Osteoblast (primary cell): ENCODE results near the gene CHRNB1. TPM values are rescaled to one million over a fixed set of nuclear protein-coding genes. Genes with fewer than 3 reads are reported as not detected.

ENCODE experiments used
- DNase-seq: peaks from one replicate; pipeline ENCODE4 v3.0.0; 2011; ENCODE audit warnings: low spot score, mixed read lengths; ENCODE audit not compliant: insufficient read length; ENCODE audit errors: missing footprints
- H2AFZ ChIP-seq: 2 replicates; pipeline ENCODE4 v1.6.0; 2011; ENCODE audit warnings: mild to moderate bottlenecking, low read length
- H3K27ac ChIP-seq: 2 replicates; pipeline ENCODE4 v1.5.1; 2011; ENCODE audit warnings: mild to moderate bottlenecking, low read depth, low read length, moderate library complexity
- H3K27me3 ChIP-seq: 2 replicates; pipeline ENCODE4 v1.6.0; 2012; ENCODE audit warnings: mild to moderate bottlenecking, control low read depth, inconsistent platforms, low read length, moderate library complexity; ENCODE audit not compliant: insufficient read depth
- H3K36me3 ChIP-seq: 2 replicates; pipeline ENCODE4 v1.5.1; 2011; ENCODE audit warnings: mild to moderate bottlenecking, low read length, control low read depth, moderate library complexity; ENCODE audit not compliant: insufficient read depth
- H3K4me1 ChIP-seq: 2 replicates; pipeline ENCODE4 v1.5.1; 2011; ENCODE audit warnings: mild to moderate bottlenecking, low read length, control low read depth, moderate library complexity; ENCODE audit not compliant: insufficient read depth
- H3K4me2 ChIP-seq: 2 replicates; pipeline ENCODE4 v1.6.0; 2011; ENCODE audit warnings: mild to moderate bottlenecking, low read length; ENCODE audit not compliant: insufficient read depth
- H3K4me3 ChIP-seq: fragments of 200-600 bp; sonication (generic); 3 replicates; pipeline ENCODE4 v1.5.1; 2012; ENCODE audit warnings: mild to moderate bottlenecking, low read length, inconsistent platforms; ENCODE audit not compliant: insufficient read depth
- H3K79me2 ChIP-seq: 2 replicates; pipeline ENCODE4 v1.6.0; 2012; ENCODE audit warnings: mild to moderate bottlenecking, low read length, control low read depth, inconsistent platforms; ENCODE audit not compliant: insufficient read depth
- H3K9me3 ChIP-seq: 2 replicates; pipeline ENCODE4 v1.5.1; 2011; ENCODE audit warnings: low read depth, low read length, control low read depth
- H4K20me1 ChIP-seq: 2 replicates; pipeline ENCODE4 v1.6.0; 2012; ENCODE audit warnings: mild to moderate bottlenecking, low read length, control low read depth; ENCODE audit not compliant: insufficient read depth
- total RNA-seq: library from RNA; depleted of rRNA; stranded (reverse); fragments of >200 nt; gene quantifications from 2 replicates; pipeline ENCODE4 v1.2.3, GENCODE V29; 2012
- TF ChIP-seq, protein P1 (sequence below): IDR thresholded peaks from 2 replicates; pipeline ENCODE4 v1.5.1; 2011; ENCODE audit warnings: mild to moderate bottlenecking, low read depth, low read length, moderate library complexity; ENCODE audit errors: extremely low read depth

The CHRNB1 gene
- total RNA-seq, 1 donor = 5.4 TPM

GRCh38 chr17:7410634-7411426 is 34.0 kb upstream of the CHRNB1 start:
- Histone ChIP-seq H3K79me2 (no peaks in the 10 kb centered on the region), H3K36me3 (peaks cover 33% of the 10 kb centered on the region), H3K9me3 (no peaks in the 10 kb centered on the region), H3K4me1 (peaks cover 5% of the 10 kb centered on the region), H3K4me2 (no peak overlapping the region), H3K27ac (no peak overlapping the region), H3K4me3 (no peak overlapping the region), H2AFZ (no peak overlapping the region), H3K27me3 (no peaks in the 10 kb centered on the region), H4K20me1 (peaks cover 6% of the 10 kb centered on the region)
- DNase-seq = no peak
- TF ChIP-seq, protein P1, sequence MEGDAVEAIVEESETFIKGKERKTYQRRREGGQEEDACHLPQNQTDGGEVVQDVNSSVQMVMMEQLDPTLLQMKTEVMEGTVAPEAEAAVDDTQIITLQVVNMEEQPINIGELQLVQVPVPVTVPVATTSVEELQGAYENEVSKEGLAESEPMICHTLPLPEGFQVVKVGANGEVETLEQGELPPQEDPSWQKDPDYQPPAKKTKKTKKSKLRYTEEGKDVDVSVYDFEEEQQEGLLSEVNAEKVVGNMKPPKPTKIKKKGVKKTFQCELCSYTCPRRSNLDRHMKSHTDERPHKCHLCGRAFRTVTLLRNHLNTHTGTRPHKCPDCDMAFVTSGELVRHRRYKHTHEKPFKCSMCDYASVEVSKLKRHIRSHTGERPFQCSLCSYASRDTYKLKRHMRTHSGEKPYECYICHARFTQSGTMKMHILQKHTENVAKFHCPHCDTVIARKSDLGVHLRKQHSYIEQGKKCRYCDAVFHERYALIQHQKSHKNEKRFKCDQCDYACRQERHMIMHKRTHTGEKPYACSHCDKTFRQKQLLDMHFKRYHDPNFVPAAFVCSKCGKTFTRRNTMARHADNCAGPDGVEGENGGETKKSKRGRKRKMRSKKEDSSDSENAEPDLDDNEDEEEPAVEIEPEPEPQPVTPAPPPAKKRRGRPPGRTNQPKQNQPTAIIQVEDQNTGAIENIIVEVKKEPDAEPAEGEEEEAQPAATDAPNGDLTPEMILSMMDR = no peak

DNA sequence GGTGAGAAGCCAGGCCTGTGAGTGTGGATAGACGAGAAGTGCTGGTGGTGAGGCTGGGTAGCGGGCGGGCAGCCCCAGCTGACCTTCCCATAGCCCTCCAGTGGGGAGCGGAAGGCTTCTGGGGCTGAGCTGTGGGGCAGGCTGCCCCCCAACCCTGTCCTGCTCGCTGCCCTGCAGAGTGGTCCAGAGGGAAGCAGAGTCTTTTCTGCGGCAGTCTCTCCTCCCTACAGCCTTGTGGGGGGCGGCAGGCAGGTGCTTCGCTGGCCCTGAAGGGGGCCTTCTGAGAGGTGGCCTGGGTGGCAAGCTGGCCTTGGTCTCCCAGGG is 33.5 kb upstream of the CHRNB1 start:
- Histone ChIP-seq H3K4me2 (no peak overlapping the region), H2AFZ (no peak overlapping the region), H4K20me1 (peaks cover 6% of the 10 kb centered on the region), H3K27me3 (no peaks in the 10 kb centered on the region), H3K79me2 (no peaks in the 10 kb centered on the region), H3K36me3 (peaks cover 33% of the 10 kb centered on the region), H3K4me3 (no peak overlapping the region), H3K27ac (no peak overlapping the region), H3K4me1 (no peaks in the 10 kb centered on the region), H3K9me3 (no peaks in the 10 kb centered on the region)
- TF ChIP-seq, protein P1 = no peak
- no peak for DNase-seq

DNA sequence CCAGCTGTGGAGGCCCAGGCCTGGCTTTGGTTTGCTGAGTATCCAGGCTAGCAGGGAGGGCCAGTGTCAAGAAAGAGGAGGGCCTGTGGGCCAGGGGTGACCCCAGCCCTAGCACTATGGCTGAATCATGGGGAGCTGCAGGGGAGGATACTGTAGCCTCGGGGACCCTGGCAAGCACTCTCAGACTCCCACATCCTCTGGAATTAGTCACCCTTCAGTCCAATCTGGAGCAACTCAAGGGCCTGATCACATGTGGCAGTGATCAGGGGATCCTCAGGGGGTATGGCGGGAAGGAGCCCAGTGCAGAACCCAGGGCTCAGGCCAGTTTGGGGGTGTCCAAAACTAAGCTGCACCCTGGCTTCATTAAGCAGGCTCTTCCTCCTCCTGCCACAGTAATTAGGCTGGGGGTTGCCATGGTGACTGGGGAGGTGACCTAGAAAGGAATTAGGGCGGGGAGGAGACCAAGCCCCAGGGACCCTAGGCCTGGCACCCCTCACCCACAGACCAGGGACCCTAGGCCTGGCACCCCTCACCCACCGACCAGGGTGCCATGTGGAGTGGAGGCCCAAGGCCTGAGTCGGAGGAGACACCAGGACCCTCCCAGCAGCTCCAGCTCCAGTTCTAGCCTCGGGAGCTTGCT is 31.4 kb upstream of the CHRNB1 start:
- Histone ChIP-seq H3K79me2 (no peaks in the 10 kb centered on the region), H3K9me3 (no peaks in the 10 kb centered on the region), H3K36me3 (peaks cover 33% of the 10 kb centered on the region), H4K20me1 (no peaks in the 10 kb centered on the region), H3K27ac (no peak overlapping the region), H3K4me1 (no peaks in the 10 kb centered on the region), H3K4me3 (no peak overlapping the region), H3K27me3 (no peaks in the 10 kb centered on the region), H2AFZ (no peak overlapping the region), H3K4me2 (no peak overlapping the region)
- TF ChIP-seq, protein P1 = no peak
- DNase-seq = peak; percentile 99

- Histone ChIP-seq H3K9me3 (no peaks in the 10 kb centered on the region), H3K36me3 (peaks cover 20% of the 10 kb centered on the region), H3K4me1 (no peaks in the 10 kb centered on the region), H2AFZ (no peak overlapping the region), H4K20me1 (no peaks in the 10 kb centered on the region), H3K79me2 (no peaks in the 10 kb centered on the region), H3K27me3 (no peaks in the 10 kb centered on the region), H3K27ac (no peak overlapping the region), H3K4me2 (no peak overlapping the region), H3K4me3 (no peak overlapping the region)
- no peak for DNase-seq
- TF ChIP-seq, protein P1 = no peak
Observed at GRCh38 chr17:7414837-7415236, 30.0 kb upstream of the CHRNB1 start.
